ENCODE data around the gene SRSF1. TPM values are rescaled to one million over a fixed set of nuclear protein-coding genes. Genes with fewer than 3 reads are reported as not detected.
A peak's percentile ranks its signal among the peaks of the same experiment; 100 is the strongest.

SRSF1 gene
- total RNA-seq, 4 donors from 2014 or later = 122 to 174 (median 143) TPM

DNA sequence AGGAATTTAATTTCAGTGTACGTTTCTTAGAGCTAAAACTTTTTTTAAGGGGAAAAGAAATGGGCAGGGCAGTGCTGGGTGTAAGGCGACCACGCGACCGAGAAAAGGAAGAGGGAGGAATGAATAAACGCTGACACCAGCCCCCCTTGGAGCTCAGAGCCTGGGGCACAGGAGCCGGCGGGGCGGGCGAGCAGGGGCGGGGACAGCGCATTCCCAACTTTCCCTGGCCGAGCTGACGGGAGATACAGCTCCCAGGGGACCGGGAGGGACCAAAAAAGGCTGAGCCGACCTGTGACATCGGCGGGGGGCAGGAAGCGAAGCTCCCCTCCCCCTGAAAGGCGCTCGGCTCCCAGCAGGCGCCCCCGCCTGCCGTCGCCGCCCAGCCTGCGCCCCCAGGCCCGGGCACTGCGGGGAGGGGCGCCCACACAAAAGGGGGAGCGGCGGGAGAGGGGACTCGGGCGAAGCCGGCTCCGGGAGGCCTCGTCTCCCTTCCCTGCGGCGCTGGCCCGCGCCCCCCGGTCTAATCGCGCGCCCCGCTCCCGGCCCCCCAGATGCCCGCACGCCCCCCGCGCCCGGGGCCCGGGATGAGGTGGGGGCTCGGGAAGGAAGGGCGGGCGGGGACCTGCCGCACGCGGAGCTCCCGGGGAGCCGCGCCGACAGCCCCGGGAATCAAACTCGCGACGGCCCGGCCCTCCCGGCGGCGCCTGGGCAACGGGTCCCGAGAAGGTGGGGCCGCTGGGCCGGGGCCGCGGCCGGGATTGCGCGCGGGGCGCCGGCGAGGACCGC is 52.5 kb downstream of the SRSF1 start:
- WGBS, 2 donors (ENCODE audit: low coverage in 1 of 2) = 3 to 8% methylated on average over 5 to 26 of the region's 85 CpGs
- Histone ChIP-seq H3K27me3 (no peaks in the 10 kb centered on the region), H3K9me3 (no peaks in the 10 kb centered on the region), H3K4me1 (peaks cover 15 to 62% (median 43%) of the 10 kb centered on the region in 4 donors), H3K36me3 (no peaks in the 10 kb centered on the region), H3K27ac (peak overlapping the region; percentile 91 to 99 (median 97)), H3K4me3 (peak overlapping the region; percentile 59 to 97 (median 90))
- TF ChIP-seq POLR2A (IDR thresholded peaks at IDR 0.05) = peak; percentile 20
- TF ChIP-seq, protein P1, sequence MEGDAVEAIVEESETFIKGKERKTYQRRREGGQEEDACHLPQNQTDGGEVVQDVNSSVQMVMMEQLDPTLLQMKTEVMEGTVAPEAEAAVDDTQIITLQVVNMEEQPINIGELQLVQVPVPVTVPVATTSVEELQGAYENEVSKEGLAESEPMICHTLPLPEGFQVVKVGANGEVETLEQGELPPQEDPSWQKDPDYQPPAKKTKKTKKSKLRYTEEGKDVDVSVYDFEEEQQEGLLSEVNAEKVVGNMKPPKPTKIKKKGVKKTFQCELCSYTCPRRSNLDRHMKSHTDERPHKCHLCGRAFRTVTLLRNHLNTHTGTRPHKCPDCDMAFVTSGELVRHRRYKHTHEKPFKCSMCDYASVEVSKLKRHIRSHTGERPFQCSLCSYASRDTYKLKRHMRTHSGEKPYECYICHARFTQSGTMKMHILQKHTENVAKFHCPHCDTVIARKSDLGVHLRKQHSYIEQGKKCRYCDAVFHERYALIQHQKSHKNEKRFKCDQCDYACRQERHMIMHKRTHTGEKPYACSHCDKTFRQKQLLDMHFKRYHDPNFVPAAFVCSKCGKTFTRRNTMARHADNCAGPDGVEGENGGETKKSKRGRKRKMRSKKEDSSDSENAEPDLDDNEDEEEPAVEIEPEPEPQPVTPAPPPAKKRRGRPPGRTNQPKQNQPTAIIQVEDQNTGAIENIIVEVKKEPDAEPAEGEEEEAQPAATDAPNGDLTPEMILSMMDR (IDR thresholded peaks at IDR 0.05) = no peak
- peak; percentile 43 to 72 (median 58) for TF ChIP-seq POLR2AphosphoS5 (IDR thresholded peaks at IDR 0.05)
- no peak for TF ChIP-seq EP300 (IDR thresholded peaks at IDR 0.05; ENCODE audit: low read depth)
- in situ Hi-C loops (cut with MboI; ENCODE audit: low pct_ligation_motif_present in 1 of 4, low pct_unique_long_range_greater_than_20kb in 1 of 4, low sequenced_read_pairs in 3 of 4) (no loop called here), intact Hi-C loops (cut with DNase I; ENCODE audit: low total_unique reads) (no loop called here)
- DNase-seq = peak; percentile 66

DNA sequence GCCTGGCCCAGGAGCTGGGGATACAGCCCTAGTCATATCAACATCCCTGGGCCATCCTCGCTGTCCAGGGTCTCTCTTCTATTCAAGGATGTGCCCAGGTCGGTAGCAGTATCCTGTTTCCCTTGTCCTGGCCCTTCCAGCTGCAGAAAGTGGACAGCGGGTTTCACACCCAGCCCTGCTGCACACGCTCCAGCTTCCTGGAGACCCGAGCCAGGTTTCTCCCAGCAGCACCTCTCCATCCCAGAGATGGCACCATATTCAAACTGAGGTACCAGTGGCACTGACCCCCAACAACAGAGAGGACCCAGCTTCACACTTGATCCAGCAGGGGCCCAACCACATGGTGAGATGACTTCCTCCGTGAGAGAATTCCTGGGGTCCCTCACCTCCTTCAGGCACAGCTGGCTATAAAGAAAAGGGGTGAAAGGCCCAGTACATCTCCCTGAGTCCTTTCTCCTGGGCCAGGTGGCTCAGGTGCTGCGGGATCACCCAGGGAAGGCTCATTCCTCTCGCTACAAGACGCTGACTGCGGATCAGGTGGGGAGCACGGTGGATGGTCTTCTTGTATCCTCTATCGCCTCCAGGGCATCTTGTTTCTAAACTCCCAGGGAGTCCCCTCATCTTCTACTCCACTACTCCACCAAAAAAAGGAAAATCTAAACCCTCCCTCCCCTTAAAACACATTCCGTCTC is 53.2 kb downstream of the SRSF1 start:
- in situ Hi-C loops (cut with MboI; ENCODE audit: low pct_ligation_motif_present in 1 of 4, low pct_unique_long_range_greater_than_20kb in 1 of 4, low sequenced_read_pairs in 3 of 4) (no loop called here), intact Hi-C loops (cut with DNase I; ENCODE audit: low total_unique reads) (no loop called here)
- WGBS, 2 donors (ENCODE audit: low coverage in 1 of 2) = 76 to 82% methylated on average over 7 to 13 of the region's 13 CpGs
- no peaks in the 10 kb centered on the region for H3K9me3 ChIP-seq
- peak overlapping the region; percentile 91 to 99 (median 97) for H3K27ac ChIP-seq
- peak overlapping the region in 3 of 4 donors; percentile 59 to 97 (median 92) for H3K4me3 ChIP-seq
- H3K4me1 ChIP-seq = peaks cover 20 to 69% (median 50%) of the 10 kb centered on the region in 4 donors
- TF ChIP-seq EP300 (IDR thresholded peaks at IDR 0.05; ENCODE audit: low read depth) (no peak), POLR2AphosphoS5 (IDR thresholded peaks at IDR 0.05) (no peak), POLR2A (IDR thresholded peaks at IDR 0.05) (no peak)
- TF ChIP-seq, protein P1 (IDR thresholded peaks at IDR 0.05) = no peak
- no peak for DNase-seq
- H3K36me3 ChIP-seq = no peaks in the 10 kb centered on the region
- no peaks in the 10 kb centered on the region for H3K27me3 ChIP-seq

Small RNAs within 50 kb of the gene (small RNA-seq; reads per million reads assigned to genes)
- gene AC015813.4 = 0 reads per million in 4 donors

Other genes with a start within 250 kb of the SRSF1 start
- 10 to 100 TPM in 1 of 4 donors, 1 to 10 TPM in 2, under 1 TPM in 1; 0.37 to 11.1 (median 6.5) TPM for gene MRPS23, start 157.2 kb downstream of the SRSF1 start, total RNA-seq
- 10 to 100 TPM; 20.2 to 27.3 (median 24.6) TPM for gene CUEDC1, start 51.8 kb downstream of the SRSF1 start, total RNA-seq
- 10 to 100 TPM; 44.0 to 65.1 (median 50.1) TPM for gene VEZF1, start 19.0 kb downstream of the SRSF1 start, total RNA-seq
- 10 to 100 TPM; 12.3 to 26.2 (median 22.7) TPM for gene DYNLL2, start 76.2 kb upstream of the SRSF1 start, total RNA-seq
- not detected for gene OR4D1, start 141.1 kb upstream of the SRSF1 start, total RNA-seq
- gene OR4D2, start 159.7 kb upstream of the SRSF1 start, total RNA-seq = not detected
- gene EPX, start 185.5 kb upstream of the SRSF1 start, total RNA-seq = not detected
- 10 to 100 TPM in 3 of 4 donors, 1 to 10 TPM in 1; 8.5 to 51.9 (median 18.3) TPM for gene MKS1, start 212.0 kb upstream of the SRSF1 start, total RNA-seq
- gene LPO, start 231.3 kb upstream of the SRSF1 start, total RNA-seq = not detected

Measured in transverse colon (tissue), 4 donors.